HEK293T (cell line): ENCODE results near the gene CDC42.

Experiments used
- CTCF ChIA-PET: fragments of 350-600 bp; formaldehyde crosslinking; extraction: SDS; loops from one replicate; lab custom pipeline; 2021; ENCODE audit warnings: antibody characterized with exemption, inconsistent platforms; lab: Yijun Ruan, JAX
- POLR2A ChIA-PET: fragments of 350-600 bp; formaldehyde crosslinking; extraction: SDS; loops from one replicate; lab custom pipeline; 2020; ENCODE audit warnings: antibody characterized with exemption, inconsistent platforms; lab: Yijun Ruan, JAX
- DNase-seq: peaks from one replicate; pipeline ENCODE4 v3.0.0; 2012; ENCODE audit warnings: mixed read lengths; ENCODE audit errors: extremely low spot score
- ARNT ChIP-seq: fragments of 450-650 bp; IDR thresholded peaks from 2 replicates; pipeline ENCODE4 v1.6.1; 2017; ENCODE audit warnings: mild to moderate bottlenecking
- BHLHE40 ChIP-seq: fragments of 450-650 bp; IDR thresholded peaks from 2 replicates; pipeline ENCODE4 v1.6.1; 2016; ENCODE audit warnings: mild to moderate bottlenecking, moderate library complexity, borderline replicate concordance
- CTBP1 ChIP-seq: fragments of 450-650 bp; IDR thresholded peaks from 2 replicates; pipeline ENCODE4 v1.6.1; 2016; ENCODE audit warnings: borderline replicate concordance
- ELF4 ChIP-seq: fragments of 450-650 bp; IDR thresholded peaks from 2 replicates; pipeline ENCODE4 v1.6.1; 2017; ENCODE audit warnings: antibody characterized with exemption
- FOXA1 ChIP-seq: fragments of 450-650 bp; IDR thresholded peaks from 2 replicates; pipeline ENCODE4 v1.6.1; 2016; ENCODE audit warnings: mild to moderate bottlenecking
- FOXK2 ChIP-seq: fragments of 450-650 bp; IDR thresholded peaks from 2 replicates; pipeline ENCODE4 v1.6.1; 2016; ENCODE audit warnings: mild to moderate bottlenecking
- FOXM1 ChIP-seq: fragments of 450-650 bp; IDR thresholded peaks from 2 replicates; pipeline ENCODE4 v1.6.1; 2017; ENCODE audit warnings: mild to moderate bottlenecking, borderline replicate concordance
- HDGF ChIP-seq: fragments of 450-650 bp; IDR thresholded peaks from 2 replicates; pipeline ENCODE4 v1.6.1; 2017; ENCODE audit warnings: antibody characterized with exemption, borderline replicate concordance
- L3MBTL2 ChIP-seq: fragments of 450-650 bp; conservative IDR thresholded peaks from 2 replicates; pipeline ENCODE4 v1.6.1; 2016; ENCODE audit warnings: mild to moderate bottlenecking
- LEF1 ChIP-seq: fragments of 450-650 bp; IDR thresholded peaks from 2 replicates; pipeline ENCODE4 v1.6.1; 2017; ENCODE audit warnings: mild to moderate bottlenecking, borderline replicate concordance
- NFRKB ChIP-seq: fragments of 450-650 bp; IDR thresholded peaks from 2 replicates; pipeline ENCODE4 v1.6.1; 2016; ENCODE audit warnings: mild to moderate bottlenecking, moderate library complexity
- SP1 ChIP-seq: fragments of 450-650 bp; IDR thresholded peaks from 2 replicates; pipeline ENCODE4 v1.6.1; 2017
- SUZ12 ChIP-seq: fragments of 450-650 bp; IDR thresholded peaks from 2 replicates; pipeline ENCODE4 v1.6.1; 2016; ENCODE audit warnings: mild to moderate bottlenecking
- TARDBP ChIP-seq: fragments of 450-650 bp; IDR thresholded peaks from 2 replicates; pipeline ENCODE4 v1.6.1; 2016
- ZNF384 ChIP-seq: fragments of 450-650 bp; IDR thresholded peaks from 2 replicates; pipeline ENCODE4 v1.6.1; 2016
- TF ChIP-seq, protein P1 (sequence below): fragments of 450-650 bp; IDR thresholded peaks from 2 replicates; pipeline ENCODE4 v1.6.1; 2016

CDC42 gene

DNA sequence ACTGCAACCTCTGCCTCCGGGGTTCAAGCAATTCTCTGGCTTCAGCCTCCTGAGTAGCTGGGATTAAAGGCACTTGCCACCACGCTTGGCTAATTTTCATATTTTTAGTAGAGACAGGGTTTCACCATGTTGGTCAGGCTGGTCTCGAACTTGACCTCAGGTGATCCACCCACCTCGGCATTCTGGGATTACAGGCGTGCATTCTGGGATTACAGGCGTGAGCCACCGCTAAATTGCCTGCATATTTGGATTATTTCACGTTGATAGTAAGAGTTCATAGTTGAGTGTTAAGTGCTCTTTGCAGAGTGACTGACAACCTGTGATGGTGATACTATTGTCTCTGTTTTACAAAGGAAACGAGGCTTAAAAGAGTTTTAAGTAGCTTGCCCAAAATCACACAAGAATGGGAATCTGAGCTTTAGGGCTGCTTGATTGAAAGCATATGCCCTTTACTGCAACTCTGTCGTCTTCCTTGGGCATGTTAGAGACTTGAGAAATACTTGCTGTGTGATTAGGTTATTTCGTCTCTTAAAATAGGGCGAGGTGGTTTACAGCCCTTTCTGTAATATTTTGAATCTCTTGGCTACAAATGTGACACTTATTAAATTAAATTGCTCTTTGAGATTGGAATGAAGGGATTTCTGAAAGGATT, 12.4 kb downstream of the CDC42 start:
- POLR2A ChIA-PET, result interaction anchor here (3.1 kb wide), 1 partner anchor 40 kb away, joined by 10 read pairs; no protein-coding TSS in a partner anchor
- no peak for DNase-seq
- CTCF ChIA-PET, result interaction anchor here (1.3 kb wide), 1 partner anchor 10 kb away, joined by 3 read pairs; no protein-coding TSS in a partner anchor
- TF ChIP-seq SP1 (no peak), FOXK2 (no peak), TARDBP (no peak), ARNT (no peak), ELF4 (no peak), L3MBTL2 (no peak), FOXA1 (no peak), FOXM1 (no peak), CTBP1 (no peak), NFRKB (no peak), ZNF384 (no peak), SUZ12 (no peak), BHLHE40 (no peak), LEF1 (no peak), HDGF (no peak)
- TF ChIP-seq, protein P1, sequence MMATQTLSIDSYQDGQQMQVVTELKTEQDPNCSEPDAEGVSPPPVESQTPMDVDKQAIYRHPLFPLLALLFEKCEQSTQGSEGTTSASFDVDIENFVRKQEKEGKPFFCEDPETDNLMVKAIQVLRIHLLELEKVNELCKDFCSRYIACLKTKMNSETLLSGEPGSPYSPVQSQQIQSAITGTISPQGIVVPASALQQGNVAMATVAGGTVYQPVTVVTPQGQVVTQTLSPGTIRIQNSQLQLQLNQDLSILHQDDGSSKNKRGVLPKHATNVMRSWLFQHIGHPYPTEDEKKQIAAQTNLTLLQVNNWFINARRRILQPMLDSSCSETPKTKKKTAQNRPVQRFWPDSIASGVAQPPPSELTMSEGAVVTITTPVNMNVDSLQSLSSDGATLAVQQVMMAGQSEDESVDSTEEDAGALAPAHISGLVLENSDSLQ, result no peak

DNA sequence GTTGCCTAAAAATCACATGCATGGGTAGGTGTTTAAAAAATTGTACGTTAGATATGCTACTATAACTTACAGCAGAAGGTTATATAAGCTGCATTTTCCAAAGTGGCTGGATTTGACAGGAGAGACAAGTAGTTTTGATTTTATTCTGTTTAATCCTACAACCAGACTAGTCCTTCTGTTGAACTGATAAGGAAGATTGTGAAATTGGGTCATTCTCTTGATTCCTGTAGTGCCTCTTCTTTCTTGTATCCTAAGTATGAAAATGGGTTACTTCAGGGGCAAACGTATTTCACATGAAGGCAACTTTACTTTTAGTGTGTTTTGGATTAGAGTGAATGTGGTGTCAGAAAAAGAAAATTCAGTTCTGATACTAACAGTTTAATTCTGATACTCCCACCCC, 19.0 kb downstream of the CDC42 start:
- POLR2A ChIA-PET, result no interaction called here
- DNase-seq, result no peak
- CTCF ChIA-PET, result interaction anchor here (0.7 kb wide), 1 partner anchor 69 kb away, joined by 3 read pairs; no protein-coding TSS in a partner anchor
- TF ChIP-seq FOXK2, result no peak
- no peak for TF ChIP-seq CTBP1
- TF ChIP-seq, protein P1, result no peak
- TF ChIP-seq HDGF, result no peak
- no peak for TF ChIP-seq ZNF384
- no peak for TF ChIP-seq ARNT
- TF ChIP-seq SP1, result no peak

DNA sequence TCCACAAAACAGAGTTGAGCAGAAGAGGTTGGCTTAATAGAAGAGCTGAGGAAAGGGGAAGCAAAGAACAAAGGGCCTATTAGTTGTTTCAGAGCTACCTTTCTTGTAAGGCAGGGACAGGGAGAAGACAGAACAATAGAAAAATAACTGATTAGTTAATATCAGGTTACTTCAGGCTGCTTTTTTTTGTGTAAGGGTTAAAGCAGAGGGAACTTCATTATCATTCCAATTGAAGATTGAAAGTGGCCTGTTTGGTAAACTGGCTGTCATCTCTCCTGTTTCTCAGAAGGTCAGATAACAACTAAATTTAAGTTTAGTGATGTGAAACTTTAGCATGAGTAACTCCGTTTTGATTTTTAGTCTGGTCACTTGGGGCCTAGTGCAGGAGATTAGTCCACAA, 22.3 kb downstream of the CDC42 start:
- no peak for DNase-seq
- CTCF ChIA-PET, result interaction anchor here (0.8 kb wide), 1 partner anchor 23 kb away, joined by 4 read pairs; no protein-coding TSS in a partner anchor
- TF ChIP-seq FOXM1 (no peak), ARNT (no peak), LEF1 (no peak), SP1 (no peak), TARDBP (no peak), SUZ12 (no peak), CTBP1 (no peak), FOXA1 (no peak), ZNF384 (no peak), FOXK2 (no peak), HDGF (no peak)
- TF ChIP-seq, protein P1, result no peak
- POLR2A ChIA-PET, result interaction anchor here (2.0 kb wide), 1 partner anchor 21 kb away, joined by 8 read pairs; no protein-coding TSS in a partner anchor

DNA sequence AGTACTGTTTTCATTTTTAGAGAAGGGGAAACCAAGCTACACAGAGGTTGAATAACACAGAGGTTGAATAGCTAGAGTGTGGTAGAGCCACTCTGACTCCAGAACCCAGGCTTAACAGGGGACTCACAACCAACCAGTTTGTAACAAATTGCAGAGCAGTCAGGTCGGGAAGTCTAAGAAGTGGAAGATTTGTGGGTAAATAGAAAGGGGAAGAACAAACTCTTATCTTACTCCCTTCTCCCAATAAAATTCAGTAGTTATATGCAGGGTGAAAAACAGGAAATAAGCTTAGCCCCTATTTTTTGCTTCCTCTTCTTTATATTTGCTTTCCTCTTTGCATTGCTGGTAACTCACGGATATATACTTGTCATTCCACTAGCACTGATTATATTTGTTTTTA, 23.2 kb downstream of the CDC42 start:
- ChIA-PET CTCF (no interaction called here), POLR2A (no interaction called here)
- no peak for TF ChIP-seq FOXA1
- no peak for TF ChIP-seq TARDBP
- no peak for TF ChIP-seq FOXK2
- TF ChIP-seq CTBP1, result no peak
- TF ChIP-seq ELF4, result no peak
- no peak for TF ChIP-seq SUZ12
- no peak for TF ChIP-seq LEF1
- DNase-seq, result no peak

DNA sequence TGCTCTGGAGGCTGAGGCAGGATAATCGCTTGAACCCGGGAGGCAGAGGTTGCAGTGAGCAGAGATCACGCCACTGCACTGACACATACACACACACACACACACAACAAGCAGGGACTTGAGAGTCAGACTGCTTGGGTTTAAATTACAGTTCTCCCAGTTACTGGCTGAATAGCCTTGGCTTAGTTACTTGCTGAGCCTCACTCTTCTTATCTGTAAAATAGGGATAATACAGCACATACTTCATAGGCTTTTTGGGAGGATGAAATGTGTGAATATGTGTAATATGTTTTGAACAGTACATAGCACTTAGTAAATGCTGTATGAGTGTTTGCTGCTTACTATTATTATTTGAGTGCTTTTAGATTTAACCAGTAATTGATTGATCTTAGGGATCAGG, 23.8 kb downstream of the CDC42 start:
- ChIA-PET POLR2A (no interaction called here), CTCF (no interaction called here)
- TF ChIP-seq ZNF384, result no peak
- no peak for TF ChIP-seq SUZ12
- no peak for TF ChIP-seq NFRKB
- TF ChIP-seq FOXM1, result no peak
- no peak for TF ChIP-seq FOXK2
- no peak for TF ChIP-seq BHLHE40
- TF ChIP-seq TARDBP, result no peak
- no peak for TF ChIP-seq CTBP1
- no peak for TF ChIP-seq FOXA1
- TF ChIP-seq ELF4, result no peak
- no peak for TF ChIP-seq HDGF
- TF ChIP-seq, protein P1, result no peak
- DNase-seq, result no peak

DNA sequence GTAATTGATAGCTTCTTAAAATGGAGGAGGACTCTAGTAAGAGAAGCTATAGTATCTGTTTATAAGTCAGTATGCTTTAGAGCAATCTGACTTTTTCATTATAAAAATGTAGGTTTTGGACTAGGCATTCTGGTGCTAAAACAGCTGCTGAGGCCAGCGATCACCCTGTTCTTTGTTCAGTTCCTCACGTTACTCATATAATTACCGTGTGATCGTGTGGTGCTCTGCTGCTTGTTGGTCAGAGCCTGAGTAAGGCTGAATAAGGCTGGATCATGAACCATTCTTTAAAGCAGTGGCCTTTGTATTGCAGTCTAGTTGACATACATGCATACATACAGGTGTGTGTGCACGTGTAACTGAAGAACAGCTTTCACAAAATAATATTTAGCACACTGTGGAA, 25.2 kb downstream of the CDC42 start:
- DNase-seq, result no peak
- POLR2A ChIA-PET, result interaction anchor here (1.2 kb wide), 1 partner anchor 25 kb away, joined by 4 read pairs; the partner anchor contains the start of gene CDC42
- CTCF ChIA-PET, result no interaction called here
- TF ChIP-seq CTBP1 (no peak), L3MBTL2 (no peak), SUZ12 (no peak), HDGF (no peak), ELF4 (no peak), BHLHE40 (no peak), FOXA1 (no peak), ARNT (no peak), LEF1 (no peak), ZNF384 (no peak), TARDBP (no peak)
- TF ChIP-seq, protein P1, result no peak
